HepG2 (cell line): ENCODE results near the gene EYA4. TPM values are rescaled to one million over a fixed set of nuclear protein-coding genes. Genes with fewer than 3 reads are reported as not detected.

ENCODE experiments used
- ATAC-seq: fragments of 200-7000 bp; cut with Tn5 transposase; 3 replicates; pipeline ENCODE4 v1.9.1; 2020; ENCODE audit warnings: mild to moderate bottlenecking, moderate library complexity
- BruUV-seq: library from RNA; stranded (reverse); fragments of 400-500 nt; replicated peaks from 2 replicates; lab custom pipeline; 2021; lab: Mats Ljungman, UMichigan
- CTCF ChIA-PET: fragments of 300-600 bp; formaldehyde crosslinking; extraction: SDS; loops from one replicate; lab custom pipeline; 2021; ENCODE audit warnings: low total read pairs, inconsistent platforms, low intra/inter-chr PET ratio; lab: Yijun Ruan, JAX
- POLR2A ChIA-PET: fragments of 350-600 bp; sonication (Branson Sonifier 250); formaldehyde crosslinking; loops from one replicate; lab custom pipeline; 2020; ENCODE audit warnings: antibody characterized with exemption, inconsistent platforms; lab: Yijun Ruan, JAX
- DNase-seq: peaks from one replicate; pipeline ENCODE4 v3.0.0-alpha.2; 2015; ENCODE audit warnings: low spot score
- FAIRE-seq: peaks from 3 replicates; lab custom pipeline; 2011; peaks lifted over from hg19 to GRCh38; lab: Jason Lieb, UNC
- H2AFZ ChIP-seq: one replicate; pipeline ENCODE4 v1.6.1; 2011; ENCODE audit warnings: low read length, inconsistent platforms
- H3K27ac ChIP-seq: fragments of 300-600 bp; 3 replicates; pipeline ENCODE4 v1.8.0; 2011; ENCODE audit warnings: mixed run types, mild to moderate bottlenecking, mixed read lengths, low read length, inconsistent platforms; ENCODE audit not compliant: insufficient read depth; ENCODE audit errors: extremely low read length
- H3K27me3 ChIP-seq, 2 experiments: fragments of 200-600 bp in 1 of 2; 2 replicates in 1 of 2; 3 replicates in 1 of 2; pipeline versions ENCODE4 v1.6.0 to v1.8.0; 2011; ENCODE audit warnings: low read length in 2 of 2, mild to moderate bottlenecking in 2 of 2, moderate library complexity in 2 of 2, inconsistent platforms in 1 of 2; ENCODE audit not compliant: insufficient read depth in 2 of 2, control insufficient read depth in 1 of 2
- H3K36me3 ChIP-seq, 2 experiments: fragments of 200-600 bp in 1 of 2; replicated peaks in 1 of 2; 2 replicates in 1 of 2; 3 replicates in 1 of 2; pipeline versions ENCODE4 v1.5.1 to v1.8.0; 2011; ENCODE audit warnings: low read length in 2 of 2, inconsistent platforms in 1 of 2; ENCODE audit not compliant: insufficient read depth in 2 of 2, control insufficient read depth in 1 of 2
- H3K4me1 ChIP-seq: 2 replicates; pipeline ENCODE4 v1.5.1; 2012; ENCODE audit warnings: low read length, inconsistent platforms; ENCODE audit not compliant: insufficient read depth
- H3K4me2 ChIP-seq: 2 replicates; pipeline ENCODE4 v1.6.0; 2011; ENCODE audit warnings: low read depth, low read length, inconsistent platforms
- H3K4me3 ChIP-seq, 3 experiments: fragments of 200-600 bp in 1 of 3; sonication (generic), shearing (Covaris generic) in 1 of 3; replicated peaks in 1 of 3; 2 replicates each; pipeline ENCODE4 v1.5.1; 2011 to 2016; ENCODE audit warnings: low read length in 3 of 3, inconsistent platforms in 2 of 3, low read depth in 2 of 3, mild to moderate bottlenecking in 2 of 3, control low read depth in 1 of 3, mixed read lengths in 1 of 3; ENCODE audit not compliant: insufficient read depth in 1 of 3
- H3K79me2 ChIP-seq: one replicate; pipeline ENCODE4 v1.6.1; 2011; ENCODE audit warnings: low read length, inconsistent platforms; ENCODE audit not compliant: insufficient read depth
- H3K9ac ChIP-seq: 2 replicates; pipeline ENCODE4 v1.6.0; 2011; ENCODE audit warnings: mild to moderate bottlenecking, low read depth, low read length, inconsistent platforms; ENCODE audit not compliant: insufficient read depth
- H3K9me3 ChIP-seq: 2 replicates; pipeline ENCODE4 v1.5.1; 2012; ENCODE audit warnings: mild to moderate bottlenecking, low read length
- H4K20me1 ChIP-seq: 2 replicates; pipeline ENCODE4 v1.6.0; 2011; ENCODE audit warnings: inconsistent platforms, mild to moderate bottlenecking, low read length, moderate library complexity; ENCODE audit not compliant: insufficient read depth
- ARID2 ChIP-seq: sonication (generic); formaldehyde crosslinking; IDR thresholded peaks from 2 replicates; pipeline ENCODE4 v1.8.1; 2022; ENCODE audit warnings: mild to moderate bottlenecking, missing genetic modification reagents, borderline replicate concordance
- NFATC3 ChIP-seq: sonication (generic); formaldehyde crosslinking; IDR thresholded peaks from 2 replicates; pipeline ENCODE4 v1.5.1; 2020; ENCODE audit warnings: mild to moderate bottlenecking, missing genetic modification reagents
- ZNF225 ChIP-seq: sonication (generic); formaldehyde crosslinking; IDR thresholded peaks from 2 replicates; pipeline ENCODE4 v1.4.0; 2020; ENCODE audit warnings: mild to moderate bottlenecking, missing genetic modification reagents
- ZNF557 ChIP-seq: sonication (generic); formaldehyde crosslinking; IDR thresholded peaks from 2 replicates; pipeline ENCODE4 v1.4.0; 2020; ENCODE audit warnings: missing genetic modification reagents
- WGBS: methylation state at CpG from one replicate; pipeline ENCODE4 v1.1.6; 2017; ENCODE audit warnings: low lambda C conversion rate; 5-methylcytosine and 5-hydroxymethylcytosine counted together
- in situ Hi-C: cut with HindIII; loops from 2 replicates; pipeline ENCODE4 v1.10.0; 2017; ENCODE audit warnings: low pct_unique_long_range_greater_than_20kb; ENCODE audit not compliant: extremely low pct_ligation_motif_present
- intact Hi-C: fragments of 100-400 bp; cut with micrococcal nuclease; formaldehyde crosslinking; loops from one replicate; pipeline ENCODE4 v1.10.0; 2022; ENCODE audit not compliant: unreplicated experiment
- polyA plus RNA-seq, 8 experiments: library from polyadenylated mRNA; depleted of rRNA in 3 of 8; stranded (reverse) in 7 of 8; unstranded in 1 of 8; fragments of >200 nt; fragmentation: Illumina TruSeq in 4 of 8; extraction: Trizol in 4 of 8; gene quantifications; 2 replicates each; pipeline versions ENCODE4 v1.2.1 to v1.2.3, GENCODE V29; 2011 to 2016; ENCODE audit warnings: low read depth in 4 of 8, missing spikeins in 1 of 8, mixed read lengths in 1 of 8; ENCODE audit not compliant: insufficient read depth in 1 of 8
- total RNA-seq, 5 experiments: library from RNA; depleted of rRNA; stranded (reverse); fragments of >200 nt; fragmentation: Illumina TruSeq; extraction: Trizol; gene quantifications; 2 replicates each; pipeline ENCODE4 v1.2.3, GENCODE V29; 2016; ENCODE audit warnings: low read depth in 1 of 5
- TF ChIP-seq, protein P1 (sequence below): sonication (generic); formaldehyde crosslinking; IDR thresholded peaks from 2 replicates; pipeline ENCODE4 v1.9.0; 2021; ENCODE audit warnings: missing genetic modification reagents, borderline replicate concordance

EYA4 gene
- total and polyA plus RNA-seq, 2 of the 13 experiments (the other 11 are each of a cell fraction or from before 2014, with no cell fraction given), result not detected

DNA sequence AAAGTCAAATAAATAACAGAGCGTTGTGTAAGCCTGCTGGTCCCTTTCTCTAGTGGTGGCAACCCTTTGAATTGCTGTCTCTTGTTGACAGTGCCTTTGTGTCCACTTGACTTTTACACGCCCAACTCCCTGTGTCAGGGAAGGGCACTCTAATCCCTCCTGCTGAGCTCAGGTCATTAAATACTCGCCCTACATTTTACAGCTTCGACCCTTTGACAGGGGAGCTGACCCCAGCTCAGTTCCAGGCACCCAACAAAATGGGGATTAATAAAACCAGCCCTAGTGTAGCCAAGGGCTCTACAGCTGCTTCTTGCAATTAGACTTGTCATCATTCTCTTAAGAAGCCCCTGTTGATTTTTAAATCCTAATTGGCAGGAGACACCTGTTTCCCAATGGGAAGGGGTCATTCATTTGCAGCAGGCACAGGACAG is 308.2 kb downstream of the EYA4 start:
- TF ChIP-seq ZNF557 (CRISPR knock-in tag) (no peak), ARID2 (no peak)
- no peaks in the 10 kb centered on the region for H3K79me2 ChIP-seq
- FAIRE-seq, result no peak
- ChIA-PET CTCF (no interaction called here), POLR2A (no interaction called here)
- BruUV-seq, result no TSS peak
- intact Hi-C loops (no loop called here), in situ Hi-C loops (no loop called here)
- H3K9me3 ChIP-seq, result no peaks in the 10 kb centered on the region
- DNase-seq, result no peak
- no peaks in the 10 kb centered on the region for H4K20me1 ChIP-seq
- H3K36me3 ChIP-seq, result no peaks in the 10 kb centered on the region
- H2AFZ ChIP-seq, result no peak overlapping the region
- no peaks in the 10 kb centered on the region for H3K4me1 ChIP-seq
- no peak for ATAC-seq
- no peak overlapping the region for H3K4me3 ChIP-seq
- no peak overlapping the region for H3K9ac ChIP-seq
- H3K27me3 ChIP-seq, result no peaks in the 10 kb centered on the region
- no peak overlapping the region for H3K27ac ChIP-seq
- WGBS, result 6% methylated on average over 4 of the region's 4 CpGs
- H3K4me2 ChIP-seq, result no peak overlapping the region

DNA sequence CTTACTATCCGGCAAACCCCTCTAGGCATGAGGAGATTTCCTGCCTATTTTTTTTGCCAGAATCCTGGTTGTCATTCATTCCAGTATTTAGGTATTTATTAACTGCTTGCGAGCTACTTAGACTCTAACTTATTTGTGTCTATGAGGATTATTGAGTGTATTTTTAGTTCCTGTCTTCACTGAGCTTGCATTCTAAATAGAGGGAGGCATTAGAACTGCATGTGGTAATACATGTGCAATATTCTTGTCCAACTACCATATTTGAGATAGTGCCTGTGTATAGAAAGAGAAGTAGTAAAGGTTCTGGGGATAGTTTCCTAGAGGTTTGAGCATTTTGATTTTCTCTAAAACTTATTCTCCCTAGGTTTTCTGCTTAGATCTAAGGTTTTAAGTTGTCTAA is 308.9 kb downstream of the EYA4 start:
- H3K4me2 ChIP-seq, result no peak overlapping the region
- H3K36me3 ChIP-seq, result no peaks in the 10 kb centered on the region
- ChIA-PET POLR2A (no interaction called here), CTCF (no interaction called here)
- no peaks in the 10 kb centered on the region for H3K9me3 ChIP-seq
- ATAC-seq, result no peak
- no TSS peak for BruUV-seq
- intact Hi-C loops, result no loop called here
- in situ Hi-C loops, result loop anchor here (10.0 kb wide), 1 partner anchor 725 kb away; no protein-coding TSS in a partner anchor
- H2AFZ ChIP-seq, result no peak overlapping the region
- no peak for DNase-seq
- no peaks in the 10 kb centered on the region for H3K27me3 ChIP-seq
- 28% methylated on average over 2 of the region's 2 CpGs for WGBS
- no peaks in the 10 kb centered on the region for H3K4me1 ChIP-seq
- no peak overlapping the region for H3K27ac ChIP-seq
- no peak overlapping the region for H3K4me3 ChIP-seq
- FAIRE-seq, result no peak
- no peaks in the 10 kb centered on the region for H3K79me2 ChIP-seq
- no peak for TF ChIP-seq ZNF225 (CRISPR knock-in tag)
- TF ChIP-seq, protein P1, sequence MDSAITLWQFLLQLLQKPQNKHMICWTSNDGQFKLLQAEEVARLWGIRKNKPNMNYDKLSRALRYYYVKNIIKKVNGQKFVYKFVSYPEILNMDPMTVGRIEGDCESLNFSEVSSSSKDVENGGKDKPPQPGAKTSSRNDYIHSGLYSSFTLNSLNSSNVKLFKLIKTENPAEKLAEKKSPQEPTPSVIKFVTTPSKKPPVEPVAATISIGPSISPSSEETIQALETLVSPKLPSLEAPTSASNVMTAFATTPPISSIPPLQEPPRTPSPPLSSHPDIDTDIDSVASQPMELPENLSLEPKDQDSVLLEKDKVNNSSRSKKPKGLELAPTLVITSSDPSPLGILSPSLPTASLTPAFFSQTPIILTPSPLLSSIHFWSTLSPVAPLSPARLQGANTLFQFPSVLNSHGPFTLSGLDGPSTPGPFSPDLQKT, result no peak
- TF ChIP-seq NFATC3 (CRISPR knock-in tag), result no peak
- TF ChIP-seq, all 625 proteins: peak for 0
- Histone ChIP-seq H4K20me1 (no peaks in the 10 kb centered on the region), H3K9ac (no peak overlapping the region)
